ENCODE results near the gene SHLD1. TPM values are rescaled to one million over a fixed set of nuclear protein-coding genes. Genes with fewer than 3 reads are reported as not detected.

The SHLD1 gene
- total and polyA plus RNA-seq, 2 donors (not counting 3 experiments of a cell fraction or from before 2014, with no cell fraction given) = 4.7 to 6.3 TPM

- dilution Hi-C loops (cut with MboI; ENCODE audit: extremely low pct_ligation_motif_present, low sequenced_read_pairs) = no loop called here
- Histone ChIP-seq H3K4me1 (ENCODE audit: control insufficient read depth, extremely low read depth, insufficient read depth, low read length) (no peaks in the 10 kb centered on the region), H3K9ac (replicated peaks; ENCODE audit: extremely low read depth, insufficient read depth, low read length) (no peak overlapping the region), H3K27me3 (ENCODE audit: control insufficient read depth in 2 of 2, insufficient read depth in 2 of 2, low read length in 2 of 2) (no peaks in the 10 kb centered on the region), H2AFZ (ENCODE audit: low read depth, low read length) (no peak overlapping the region), H4K20me1 (replicated peaks; ENCODE audit: control insufficient read depth, extremely low read depth, insufficient read depth, low read length) (no peaks in the 10 kb centered on the region), H3K4me3 (replicated peaks in 1 of 3; ENCODE audit: insufficient read depth in 1 of 3, low read depth in 1 of 3, low read length in 3 of 3) (no peak overlapping the region), H3K27ac (ENCODE audit: insufficient read depth, low read depth, low read length) (no peak overlapping the region), H3K79me2 (ENCODE audit: control insufficient read depth, insufficient read depth, low read length) (no peaks in the 10 kb centered on the region), H3K36me3 (ENCODE audit: control insufficient read depth in 2 of 2, extremely low read depth in 1 of 2, insufficient read depth in 2 of 2, low read length in 2 of 2) (no peaks in the 10 kb centered on the region), H3K9me3 (replicated peaks; ENCODE audit: control insufficient read depth, insufficient read depth, low read length) (no peaks in the 10 kb centered on the region), H3K4me2 (ENCODE audit: insufficient read depth, low read length) (no peak overlapping the region), H3K9me1 (replicated peaks; ENCODE audit: control insufficient read depth, extremely low read depth, insufficient read depth, low read length) (no peaks in the 10 kb centered on the region)
- POLR2A ChIA-PET = no interaction called here
- FAIRE-seq = no peak
- CTCF ChIA-PET = interaction anchor here (1.0 kb wide), 1 partner anchor 283 kb away, joined by 3 read pairs; no protein-coding TSS in a partner anchor
- DNase-seq (ENCODE audit: low read depth, low spot score) = no peak
- intact Hi-C loops (cut with micrococcal nuclease) = no loop called here
- TF ChIP-seq POLR2A (IDR thresholded peaks at IDR 0.05; ENCODE audit: low read depth, low read length) (no peak), EZH2 (IDR thresholded peaks at IDR 0.05; ENCODE audit: borderline replicate concordance, low read depth, low read length, severe bottlenecking) (no peak)
- no TSS peak for BruUV-seq (replicated peaks)
Measured at GRCh38 chr20:5811746-5812145, 61.5 kb downstream of the SHLD1 start.

GRCh38 chr20:5818346-5818681 is 68.1 kb downstream of the SHLD1 start:
- FAIRE-seq = no peak
- no TSS peak for BruUV-seq (replicated peaks)
- dilution Hi-C loops (cut with MboI; ENCODE audit: extremely low pct_ligation_motif_present, low sequenced_read_pairs) = no loop called here

More at GRCh38 chr20:5818346-5818681, 68.1 kb downstream of the SHLD1 start:
- POLR2A ChIA-PET = interaction anchor here (0.6 kb wide), 1 partner anchor 246 kb away, joined by 3 read pairs; no protein-coding TSS in a partner anchor
- H3K27ac ChIP-seq (ENCODE audit: insufficient read depth, low read depth, low read length) = no peak overlapping the region
- no peaks in the 10 kb centered on the region for H4K20me1 ChIP-seq (replicated peaks; ENCODE audit: control insufficient read depth, extremely low read depth, insufficient read depth, low read length)
- H3K4me2 ChIP-seq (ENCODE audit: insufficient read depth, low read length) = no peak overlapping the region
- no peaks in the 10 kb centered on the region for H3K79me2 ChIP-seq (ENCODE audit: control insufficient read depth, insufficient read depth, low read length)
- H2AFZ ChIP-seq (ENCODE audit: low read depth, low read length) = no peak overlapping the region
- intact Hi-C loops (cut with micrococcal nuclease) = no loop called here
- TF ChIP-seq EZH2 (IDR thresholded peaks at IDR 0.05; ENCODE audit: borderline replicate concordance, low read depth, low read length, severe bottlenecking) = no peak
- no peak for TF ChIP-seq MYC (IDR thresholded peaks at IDR 0.05; ENCODE audit: low read depth, low read length)
- no peak for TF ChIP-seq CTCF (IDR thresholded peaks at IDR 0.05; ENCODE audit: extremely low read depth in 1 of 2, insufficient read depth in 1 of 2, low read depth in 1 of 2, low read length in 2 of 2)
- TF ChIP-seq POLR2AphosphoS5 (IDR thresholded peaks at IDR 0.05; ENCODE audit: insufficient read depth, low read depth, low read length) = no peak
- no peak for TF ChIP-seq FOS (IDR thresholded peaks at IDR 0.05; ENCODE audit: borderline replicate concordance, insufficient read depth, low read length)
- TF ChIP-seq JUN (IDR thresholded peaks at IDR 0.05; ENCODE audit: borderline replicate concordance, insufficient read depth, insufficient read length, low read depth) = no peak
- H3K4me1 ChIP-seq (ENCODE audit: control insufficient read depth, extremely low read depth, insufficient read depth, low read length) = peaks cover 8% of the 10 kb centered on the region
- H3K9ac ChIP-seq (replicated peaks; ENCODE audit: extremely low read depth, insufficient read depth, low read length) = no peak overlapping the region
- H3K36me3 ChIP-seq (ENCODE audit: control insufficient read depth in 2 of 2, extremely low read depth in 1 of 2, insufficient read depth in 2 of 2, low read length in 2 of 2) = no peaks in the 10 kb centered on the region
- CTCF ChIA-PET = interaction anchor here (0.6 to 1.0 kb wide), 2 partner anchors 31 to 261 kb away, joined by 3 to 5 read pairs; no protein-coding TSS in a partner anchor
- no peaks in the 10 kb centered on the region for H3K9me3 ChIP-seq (replicated peaks; ENCODE audit: control insufficient read depth, insufficient read depth, low read length)
- H3K9me1 ChIP-seq (replicated peaks; ENCODE audit: control insufficient read depth, extremely low read depth, insufficient read depth, low read length) = no peaks in the 10 kb centered on the region
- DNase-seq (ENCODE audit: low read depth, low spot score) = no peak
- no peaks in the 10 kb centered on the region for H3K27me3 ChIP-seq (ENCODE audit: control insufficient read depth in 2 of 2, insufficient read depth in 2 of 2, low read length in 2 of 2)
- H3K4me3 ChIP-seq (replicated peaks in 1 of 3; ENCODE audit: insufficient read depth in 1 of 3, low read depth in 1 of 3, low read length in 3 of 3) = no peak overlapping the region
